H1 (cell line): Measurements from ENCODE around the gene SCN10A. TPM values are rescaled to one million over a fixed set of nuclear protein-coding genes. Genes with fewer than 3 reads are reported as not detected.

ENCODE experiments used
- CTCF ChIA-PET: fragments of 300-600 bp; sonication (Branson Sonifier 250); formaldehyde crosslinking; loops from one replicate; lab custom pipeline; 2021; ENCODE audit not compliant: partially characterized antibody; lab: Charles Lee
- POLR2A ChIA-PET: fragments of 300-600 bp; sonication (Branson Sonifier 250); formaldehyde crosslinking; loops from one replicate; lab custom pipeline; 2021; ENCODE audit warnings: inconsistent platforms; ENCODE audit not compliant: partially characterized antibody; lab: Charles Lee
- DNase-seq, 2 experiments: peaks; one replicate each; pipeline versions ENCODE4 v3.0.0 to v3.0.0-alpha.2; 2010 to 2022; ENCODE audit warnings: low spot score in 2 of 2, low read depth in 1 of 2, mixed read lengths in 1 of 2
- FAIRE-seq: peaks from 2 replicates; lab custom pipeline; 2011; peaks lifted over from hg19 to GRCh38; lab: Jason Lieb, UNC
- H2AFZ ChIP-seq: 2 replicates; pipeline ENCODE4 v1.8.1; 2012; ENCODE audit warnings: low read length, inconsistent platforms
- H2AK5ac ChIP-seq: 2 replicates; pipeline ENCODE4 v1.6.1; 2013; ENCODE audit warnings: low read depth, low read length
- H2BK120ac ChIP-seq: replicated peaks from 2 replicates; pipeline ENCODE3; 2013; ENCODE audit warnings: low read depth, low read length, inconsistent platforms
- H2BK12ac ChIP-seq: 2 replicates; pipeline ENCODE4 v1.6.1; 2013; ENCODE audit warnings: low read depth, low read length
- H2BK15ac ChIP-seq: 2 replicates; pipeline ENCODE4 v1.6.1; 2013; ENCODE audit warnings: low read length
- H2BK20ac ChIP-seq: 2 replicates; pipeline ENCODE4 v1.6.1; 2013; ENCODE audit warnings: low read length
- H2BK5ac ChIP-seq: 2 replicates; pipeline ENCODE4 v1.6.1; 2013; ENCODE audit warnings: low read depth, low read length
- H3K14ac ChIP-seq: 2 replicates; pipeline ENCODE4 v1.6.1; 2013; ENCODE audit warnings: inconsistent platforms; ENCODE audit not compliant: insufficient read length
- H3K18ac ChIP-seq: 2 replicates; pipeline ENCODE4 v1.6.1; 2013; ENCODE audit warnings: low read length; ENCODE audit errors: extremely low read depth
- H3K23ac ChIP-seq: 2 replicates; pipeline ENCODE4 v1.6.1; 2013; ENCODE audit warnings: inconsistent platforms; ENCODE audit not compliant: insufficient read length
- H3K23me2 ChIP-seq: 2 replicates; pipeline ENCODE4 v1.6.1; 2013; ENCODE audit warnings: low read depth, low read length
- H3K27ac ChIP-seq: 2 replicates; pipeline ENCODE4 v1.6.1; 2011; ENCODE audit warnings: low read depth, low read length, inconsistent platforms
- H3K27me3 ChIP-seq, 4 experiments: replicated peaks in 1 of 4; 1 replicate in 1 of 4; 2 replicates in 3 of 4; pipeline versions ENCODE4 v1.6.1 to v1.8.1; 2011 to 2013; ENCODE audit warnings: low read length in 3 of 4, mild to moderate bottlenecking in 3 of 4, inconsistent platforms in 2 of 4, mixed read lengths in 2 of 4, moderate library complexity in 1 of 4; ENCODE audit not compliant: control insufficient read depth in 3 of 4, insufficient read depth in 3 of 4; ENCODE audit errors: extremely low read depth in 1 of 4
- H3K36me3 ChIP-seq, 4 experiments: 2 replicates each; pipeline versions ENCODE4 v1.6.1 to v1.8.1; 2011 to 2013; ENCODE audit warnings: mild to moderate bottlenecking in 4 of 4, low read length in 3 of 4, moderate library complexity in 2 of 4, control low read depth in 1 of 4, inconsistent platforms in 1 of 4; ENCODE audit not compliant: insufficient read depth in 4 of 4, control insufficient read depth in 2 of 4
- H3K4ac ChIP-seq: replicated peaks from 2 replicates; pipeline ENCODE3; 2013; ENCODE audit warnings: low read length, low read depth, mixed read lengths, inconsistent platforms; ENCODE audit not compliant: insufficient read length
- H3K4me1 ChIP-seq, 4 experiments: replicated peaks in 1 of 4; 1 replicate in 1 of 4; 2 replicates in 3 of 4; pipeline versions ENCODE4 v1.6.1 to v1.8.1; 2011 to 2013; ENCODE audit warnings: low read length in 3 of 4, inconsistent platforms in 2 of 4, mixed read lengths in 1 of 4; ENCODE audit not compliant: insufficient read depth in 4 of 4, control insufficient read depth in 3 of 4
- H3K4me2 ChIP-seq, 2 experiments: 2 replicates each; pipeline versions ENCODE4 v1.6.1 to v1.8.1; 2011 to 2013; ENCODE audit warnings: low read depth in 2 of 2, low read length in 2 of 2, control low read depth in 1 of 2, inconsistent platforms in 1 of 2, mild to moderate bottlenecking in 1 of 2; ENCODE audit not compliant: insufficient read depth in 1 of 2
- H3K4me3 ChIP-seq, 4 experiments: fragments of 200-600, 300-600 bp in 1 of 4; sonication (generic), shearing (Covaris generic), sonication (Bioruptor Twin) in 1 of 4; 2 replicates each; pipeline versions ENCODE4 v1.5.1 to v1.8.1; 2011 to 2016; ENCODE audit warnings: low read length in 4 of 4, low read depth in 3 of 4, control low read depth in 2 of 4, inconsistent platforms in 2 of 4, mild to moderate bottlenecking in 2 of 4, mixed read lengths in 1 of 4, moderate library complexity in 1 of 4; ENCODE audit not compliant: insufficient read depth in 2 of 4; ENCODE audit errors: extremely low read depth in 1 of 4
- H3K56ac ChIP-seq: replicated peaks from 2 replicates; pipeline ENCODE3; 2013; ENCODE audit warnings: low read depth, mild to moderate bottlenecking, mixed read lengths, low read length, inconsistent platforms; ENCODE audit not compliant: insufficient read length
- H3K79me1 ChIP-seq: 2 replicates; pipeline ENCODE4 v1.6.1; 2013; ENCODE audit warnings: low read depth, low read length, control low read depth
- H3K79me2 ChIP-seq, 2 experiments: 2 replicates each; pipeline versions ENCODE4 v1.6.1 to v1.8.1; 2012 to 2013; ENCODE audit warnings: low read length in 2 of 2, mild to moderate bottlenecking in 2 of 2, inconsistent platforms in 1 of 2; ENCODE audit not compliant: insufficient read depth in 2 of 2, control insufficient read depth in 1 of 2
- H3K9ac ChIP-seq, 4 experiments: replicated peaks in 1 of 4; 1 replicate in 1 of 4; 2 replicates in 3 of 4; pipeline versions ENCODE4 v1.6.1 to v1.8.1; 2011 to 2013; ENCODE audit warnings: low read depth in 3 of 4, low read length in 3 of 4, control low read depth in 2 of 4, mild to moderate bottlenecking in 2 of 4, moderate library complexity in 2 of 4, inconsistent platforms in 1 of 4; ENCODE audit errors: extremely low read depth in 1 of 4
- H3K9me3 ChIP-seq, 2 experiments: 2 replicates each; pipeline versions ENCODE4 v1.6.1 to v1.8.1; 2012 to 2013; ENCODE audit warnings: mild to moderate bottlenecking in 2 of 2, moderate library complexity in 2 of 2, control low read depth in 1 of 2, inconsistent platforms in 1 of 2, low read depth in 1 of 2, low read length in 1 of 2, mixed read lengths in 1 of 2; ENCODE audit not compliant: insufficient read depth in 2 of 2
- H4K20me1 ChIP-seq, 2 experiments: replicated peaks in 1 of 2; 2 replicates each; pipeline versions ENCODE3 to v1.8.1; 2011 to 2013; ENCODE audit warnings: inconsistent platforms in 2 of 2, low read length in 2 of 2, mild to moderate bottlenecking in 1 of 2; ENCODE audit not compliant: insufficient read depth in 2 of 2, control insufficient read depth in 1 of 2
- H4K5ac ChIP-seq: 2 replicates; pipeline ENCODE4 v1.6.1; 2013; ENCODE audit warnings: low read length, low read depth, mixed read lengths, inconsistent platforms; ENCODE audit not compliant: insufficient read length
- H4K8ac ChIP-seq: 2 replicates; pipeline ENCODE4 v1.8.0; 2013; ENCODE audit warnings: mild to moderate bottlenecking, moderate library complexity, low read length, inconsistent platforms; ENCODE audit not compliant: insufficient read depth; ENCODE audit errors: extremely low read depth
- H4K91ac ChIP-seq: replicated peaks from 2 replicates; pipeline ENCODE3; 2013; ENCODE audit warnings: low read length, mixed read lengths, inconsistent platforms; ENCODE audit not compliant: insufficient read length
- BACH1 ChIP-seq: IDR thresholded peaks from 2 replicates; pipeline ENCODE4 v1.6.1; 2012; ENCODE audit warnings: low read length, improper control_type of control experiment
- CBX8 ChIP-seq: fragments of 300-800, 300-1000 bp; sonication (generic); IDR thresholded peaks from 2 replicates; pipeline ENCODE4 v1.7.1; 2016; ENCODE audit warnings: low read depth, low read length, borderline replicate concordance
- CTBP2 ChIP-seq: IDR thresholded peaks from 2 replicates; pipeline ENCODE4 v1.7.0; 2011; ENCODE audit warnings: borderline replicate concordance, mild to moderate bottlenecking, moderate library complexity, mixed read lengths, low read length; ENCODE audit not compliant: insufficient read depth, insufficient read length
- FOSL1 ChIP-seq: IDR thresholded peaks from 2 replicates; pipeline ENCODE4 v1.6.1; 2011; ENCODE audit warnings: mild to moderate bottlenecking, low read depth, low read length, moderate library complexity; ENCODE audit not compliant: insufficient read depth
- RFX5 ChIP-seq: IDR thresholded peaks from 2 replicates; pipeline ENCODE4 v1.6.1; 2011; ENCODE audit warnings: low read depth, low read length, improper control_type of control experiment, borderline replicate concordance
- SRF ChIP-seq: IDR thresholded peaks from 2 replicates; pipeline ENCODE4 v1.6.1; 2011; ENCODE audit warnings: mild to moderate bottlenecking, low read depth, low read length, moderate library complexity
- TBP ChIP-seq: IDR thresholded peaks from 2 replicates; pipeline ENCODE4 v1.6.1; 2011; ENCODE audit warnings: low read depth, low read length, improper control_type of control experiment
- WGBS, 2 experiments: shearing (Covaris generic) in 1 of 2; methylation state at CpG; one replicate each; pipeline versions ENCODE4 v1.1.6 to v1.1.7; 2013 to 2015; ENCODE audit warnings: low lambda C conversion rate in 2 of 2, mixed read lengths in 2 of 2, inconsistent platforms in 1 of 2, low coverage in 1 of 2, missing lambda C conversion rate in 1 of 2; ENCODE audit not compliant: insufficient replicate concordance in 2 of 2, insufficient coverage in 1 of 2, insufficient read length in 1 of 2; ENCODE audit errors: extremely low coverage in 1 of 2, missing lambda C conversion rate in 1 of 2; 5-methylcytosine and 5-hydroxymethylcytosine counted together
- polyA plus RNA-seq, 7 experiments: library from polyadenylated mRNA; depleted of rRNA in 3 of 7; stranded (reverse) in 5 of 7; unstranded in 2 of 7; fragments of >200 nt in 5 of 7; fragments of 200-250 nt in 2 of 7; gene quantifications; 1 replicate in 5 of 7; 2 replicates in 1 of 7; 4 replicates in 1 of 7; pipeline versions ENCODE4 v1.2.1 to v1.2.3, GENCODE V29; 2011 to 2013; ENCODE audit warnings: missing spikeins in 2 of 7, mixed read lengths in 2 of 7
- total RNA-seq: library from RNA; stranded (reverse); fragmentation: NEBNext Ultra II Directional; extraction: Animal tissue kit (Norgen Biotek cat#: 25700); gene quantifications from 2 replicates; pipeline ENCODE4 v1.2.1, GENCODE V29; 2021
- TF ChIP-seq, protein P1 (sequence below): IDR thresholded peaks from 2 replicates; pipeline ENCODE4 v1.6.1; 2011; ENCODE audit warnings: low read depth, mild to moderate bottlenecking, low read length; ENCODE audit not compliant: insufficient read depth

SCN10A gene
- total and polyA plus RNA-seq, 2 of the 8 experiments (the other 6 are each of a cell fraction or from before 2014, with no cell fraction given), result not detected

DNA sequence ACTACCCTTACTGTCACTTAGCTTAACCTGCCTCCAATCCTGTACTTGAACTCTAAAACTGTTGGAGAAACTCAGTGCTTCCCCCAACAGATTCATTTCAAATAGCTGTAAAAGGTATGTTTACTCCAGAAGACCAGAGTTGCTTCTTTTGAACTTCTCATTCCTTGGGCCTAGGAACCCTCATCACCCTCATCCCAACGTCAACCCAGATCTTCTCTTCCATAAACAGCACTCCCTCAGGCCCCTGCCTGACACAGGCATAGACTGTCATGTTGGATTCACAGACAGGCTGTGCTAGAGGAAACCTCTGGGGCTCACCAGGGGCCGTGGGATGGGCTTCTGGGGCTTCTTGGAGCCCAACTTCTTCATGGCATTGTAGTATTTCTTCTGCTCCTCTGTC, 109.1 kb downstream of the SCN10A start:
- Histone ChIP-seq H4K5ac (no peak overlapping the region), H3K14ac (no peak overlapping the region), H4K91ac (no peak overlapping the region), H3K4me3 (no peak overlapping the region), H3K23me2 (no peaks in the 10 kb centered on the region), H3K27ac (no peak overlapping the region), H4K8ac (no peak overlapping the region), H3K79me1 (no peaks in the 10 kb centered on the region), H2AFZ (no peak overlapping the region), H3K36me3 (no peaks in the 10 kb centered on the region), H3K56ac (no peak overlapping the region), H2BK15ac (no peak overlapping the region), H2BK5ac (no peak overlapping the region), H3K4me2 (no peak overlapping the region), H2BK20ac (no peak overlapping the region), H3K9me3 (no peaks in the 10 kb centered on the region), H3K23ac (no peak overlapping the region), H3K79me2 (no peaks in the 10 kb centered on the region), H4K20me1 (no peaks in the 10 kb centered on the region), H2BK12ac (no peak overlapping the region), H3K4ac (no peak overlapping the region), H3K9ac (no peak overlapping the region), H3K18ac (no peak overlapping the region), H3K27me3 (no peaks in the 10 kb centered on the region; a peak in 1 of 7 replicates), H3K4me1 (no peaks in the 10 kb centered on the region; a peak in 2 of 7 replicates), H2AK5ac (no peak overlapping the region), H2BK120ac (no peak overlapping the region)
- POLR2A ChIA-PET, result no interaction called here
- WGBS, 2 experiments, result 71% methylated on average over 2 of the region's 2 CpGs; no CpG with 5 or more reads in 1 of the 2 experiments
- TF ChIP-seq FOSL1, result no peak
- no peak for TF ChIP-seq RFX5
- TF ChIP-seq TBP, result no peak
- TF ChIP-seq CTBP2, result no peak
- TF ChIP-seq BACH1, result no peak
- no peak for TF ChIP-seq CBX8
- TF ChIP-seq SRF, result no peak
- TF ChIP-seq, protein P1, sequence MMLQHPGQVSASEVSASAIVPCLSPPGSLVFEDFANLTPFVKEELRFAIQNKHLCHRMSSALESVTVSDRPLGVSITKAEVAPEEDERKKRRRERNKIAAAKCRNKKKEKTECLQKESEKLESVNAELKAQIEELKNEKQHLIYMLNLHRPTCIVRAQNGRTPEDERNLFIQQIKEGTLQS, result no peak
- DNase-seq, result no peak
- CTCF ChIA-PET, result no interaction called here
- FAIRE-seq, result no peak
